H1 (cell line): ENCODE results near the gene MPV17L. TPM values are rescaled to one million over a fixed set of nuclear protein-coding genes. Genes with fewer than 3 reads are reported as not detected.
A peak's percentile ranks its signal among the peaks of the same experiment; 100 is the strongest.
"Not testable (repeated sequence)": the region's sequence is repeated elsewhere in the genome, so short reads cannot be mapped to it uniquely, and the experiment has no call there.

ENCODE experiments used
- CTCF ChIA-PET: fragments of 300-600 bp; sonication (Branson Sonifier 250); formaldehyde crosslinking; loops from one replicate; lab custom pipeline; 2021; ENCODE audit not compliant: partially characterized antibody; lab: Charles Lee
- POLR2A ChIA-PET: fragments of 300-600 bp; sonication (Branson Sonifier 250); formaldehyde crosslinking; loops from one replicate; lab custom pipeline; 2021; ENCODE audit warnings: inconsistent platforms; ENCODE audit not compliant: partially characterized antibody; lab: Charles Lee
- DNase-seq, 2 experiments: peaks; one replicate each; pipeline versions ENCODE4 v3.0.0 to v3.0.0-alpha.2; 2010 to 2022; ENCODE audit warnings: low spot score in 2 of 2, low read depth in 1 of 2, mixed read lengths in 1 of 2
- FAIRE-seq: peaks from 2 replicates; lab custom pipeline; 2011; peaks lifted over from hg19 to GRCh38; lab: Jason Lieb, UNC
- H2AFZ ChIP-seq: 2 replicates; pipeline ENCODE4 v1.8.1; 2012; ENCODE audit warnings: low read length, inconsistent platforms
- H2AK5ac ChIP-seq: 2 replicates; pipeline ENCODE4 v1.6.1; 2013; ENCODE audit warnings: low read depth, low read length
- H2BK120ac ChIP-seq: replicated peaks from 2 replicates; pipeline ENCODE3; 2013; ENCODE audit warnings: low read depth, low read length, inconsistent platforms
- H2BK12ac ChIP-seq: 2 replicates; pipeline ENCODE4 v1.6.1; 2013; ENCODE audit warnings: low read depth, low read length
- H2BK15ac ChIP-seq: 2 replicates; pipeline ENCODE4 v1.6.1; 2013; ENCODE audit warnings: low read length
- H2BK20ac ChIP-seq: 2 replicates; pipeline ENCODE4 v1.6.1; 2013; ENCODE audit warnings: low read length
- H2BK5ac ChIP-seq: 2 replicates; pipeline ENCODE4 v1.6.1; 2013; ENCODE audit warnings: low read depth, low read length
- H3K14ac ChIP-seq: 2 replicates; pipeline ENCODE4 v1.6.1; 2013; ENCODE audit warnings: inconsistent platforms; ENCODE audit not compliant: insufficient read length
- H3K18ac ChIP-seq: 2 replicates; pipeline ENCODE4 v1.6.1; 2013; ENCODE audit warnings: low read length; ENCODE audit errors: extremely low read depth
- H3K23ac ChIP-seq: 2 replicates; pipeline ENCODE4 v1.6.1; 2013; ENCODE audit warnings: inconsistent platforms; ENCODE audit not compliant: insufficient read length
- H3K23me2 ChIP-seq: 2 replicates; pipeline ENCODE4 v1.6.1; 2013; ENCODE audit warnings: low read depth, low read length
- H3K27ac ChIP-seq: 2 replicates; pipeline ENCODE4 v1.6.1; 2011; ENCODE audit warnings: low read depth, low read length, inconsistent platforms
- H3K27me3 ChIP-seq, 4 experiments: replicated peaks in 1 of 4; 1 replicate in 1 of 4; 2 replicates in 3 of 4; pipeline versions ENCODE4 v1.6.1 to v1.8.1; 2011 to 2013; ENCODE audit warnings: low read length in 3 of 4, mild to moderate bottlenecking in 3 of 4, inconsistent platforms in 2 of 4, mixed read lengths in 2 of 4, moderate library complexity in 1 of 4; ENCODE audit not compliant: control insufficient read depth in 3 of 4, insufficient read depth in 3 of 4; ENCODE audit errors: extremely low read depth in 1 of 4
- H3K36me3 ChIP-seq, 4 experiments: 2 replicates each; pipeline versions ENCODE4 v1.6.1 to v1.8.1; 2011 to 2013; ENCODE audit warnings: mild to moderate bottlenecking in 4 of 4, low read length in 3 of 4, moderate library complexity in 2 of 4, control low read depth in 1 of 4, inconsistent platforms in 1 of 4; ENCODE audit not compliant: insufficient read depth in 4 of 4, control insufficient read depth in 2 of 4
- H3K4ac ChIP-seq: replicated peaks from 2 replicates; pipeline ENCODE3; 2013; ENCODE audit warnings: low read length, low read depth, mixed read lengths, inconsistent platforms; ENCODE audit not compliant: insufficient read length
- H3K4me1 ChIP-seq, 4 experiments: replicated peaks in 1 of 4; 1 replicate in 1 of 4; 2 replicates in 3 of 4; pipeline versions ENCODE4 v1.6.1 to v1.8.1; 2011 to 2013; ENCODE audit warnings: low read length in 3 of 4, inconsistent platforms in 2 of 4, mixed read lengths in 1 of 4; ENCODE audit not compliant: insufficient read depth in 4 of 4, control insufficient read depth in 3 of 4
- H3K4me2 ChIP-seq, 2 experiments: 2 replicates each; pipeline versions ENCODE4 v1.6.1 to v1.8.1; 2011 to 2013; ENCODE audit warnings: low read depth in 2 of 2, low read length in 2 of 2, control low read depth in 1 of 2, inconsistent platforms in 1 of 2, mild to moderate bottlenecking in 1 of 2; ENCODE audit not compliant: insufficient read depth in 1 of 2
- H3K4me3 ChIP-seq, 4 experiments: fragments of 200-600, 300-600 bp in 1 of 4; sonication (generic), shearing (Covaris generic), sonication (Bioruptor Twin) in 1 of 4; 2 replicates each; pipeline versions ENCODE4 v1.5.1 to v1.8.1; 2011 to 2016; ENCODE audit warnings: low read length in 4 of 4, low read depth in 3 of 4, control low read depth in 2 of 4, inconsistent platforms in 2 of 4, mild to moderate bottlenecking in 2 of 4, mixed read lengths in 1 of 4, moderate library complexity in 1 of 4; ENCODE audit not compliant: insufficient read depth in 2 of 4; ENCODE audit errors: extremely low read depth in 1 of 4
- H3K56ac ChIP-seq: replicated peaks from 2 replicates; pipeline ENCODE3; 2013; ENCODE audit warnings: low read depth, mild to moderate bottlenecking, mixed read lengths, low read length, inconsistent platforms; ENCODE audit not compliant: insufficient read length
- H3K79me1 ChIP-seq: 2 replicates; pipeline ENCODE4 v1.6.1; 2013; ENCODE audit warnings: low read depth, low read length, control low read depth
- H3K79me2 ChIP-seq, 2 experiments: 2 replicates each; pipeline versions ENCODE4 v1.6.1 to v1.8.1; 2012 to 2013; ENCODE audit warnings: low read length in 2 of 2, mild to moderate bottlenecking in 2 of 2, inconsistent platforms in 1 of 2; ENCODE audit not compliant: insufficient read depth in 2 of 2, control insufficient read depth in 1 of 2
- H3K9ac ChIP-seq, 4 experiments: replicated peaks in 1 of 4; 1 replicate in 1 of 4; 2 replicates in 3 of 4; pipeline versions ENCODE4 v1.6.1 to v1.8.1; 2011 to 2013; ENCODE audit warnings: low read depth in 3 of 4, low read length in 3 of 4, control low read depth in 2 of 4, mild to moderate bottlenecking in 2 of 4, moderate library complexity in 2 of 4, inconsistent platforms in 1 of 4; ENCODE audit errors: extremely low read depth in 1 of 4
- H3K9me3 ChIP-seq, 2 experiments: 2 replicates each; pipeline versions ENCODE4 v1.6.1 to v1.8.1; 2012 to 2013; ENCODE audit warnings: mild to moderate bottlenecking in 2 of 2, moderate library complexity in 2 of 2, control low read depth in 1 of 2, inconsistent platforms in 1 of 2, low read depth in 1 of 2, low read length in 1 of 2, mixed read lengths in 1 of 2; ENCODE audit not compliant: insufficient read depth in 2 of 2
- H4K20me1 ChIP-seq, 2 experiments: replicated peaks in 1 of 2; 2 replicates each; pipeline versions ENCODE3 to v1.8.1; 2011 to 2013; ENCODE audit warnings: inconsistent platforms in 2 of 2, low read length in 2 of 2, mild to moderate bottlenecking in 1 of 2; ENCODE audit not compliant: insufficient read depth in 2 of 2, control insufficient read depth in 1 of 2
- H4K5ac ChIP-seq: 2 replicates; pipeline ENCODE4 v1.6.1; 2013; ENCODE audit warnings: low read length, low read depth, mixed read lengths, inconsistent platforms; ENCODE audit not compliant: insufficient read length
- H4K8ac ChIP-seq: 2 replicates; pipeline ENCODE4 v1.8.0; 2013; ENCODE audit warnings: mild to moderate bottlenecking, moderate library complexity, low read length, inconsistent platforms; ENCODE audit not compliant: insufficient read depth; ENCODE audit errors: extremely low read depth
- H4K91ac ChIP-seq: replicated peaks from 2 replicates; pipeline ENCODE3; 2013; ENCODE audit warnings: low read length, mixed read lengths, inconsistent platforms; ENCODE audit not compliant: insufficient read length
- WGBS, 2 experiments: shearing (Covaris generic) in 1 of 2; methylation state at CpG; one replicate each; pipeline versions ENCODE4 v1.1.6 to v1.1.7; 2013 to 2015; ENCODE audit warnings: low lambda C conversion rate in 2 of 2, mixed read lengths in 2 of 2, inconsistent platforms in 1 of 2, low coverage in 1 of 2, missing lambda C conversion rate in 1 of 2; ENCODE audit not compliant: insufficient replicate concordance in 2 of 2, insufficient coverage in 1 of 2, insufficient read length in 1 of 2; ENCODE audit errors: extremely low coverage in 1 of 2, missing lambda C conversion rate in 1 of 2; 5-methylcytosine and 5-hydroxymethylcytosine counted together
- polyA plus RNA-seq, 7 experiments: library from polyadenylated mRNA; depleted of rRNA in 3 of 7; stranded (reverse) in 5 of 7; unstranded in 2 of 7; fragments of >200 nt in 5 of 7; fragments of 200-250 nt in 2 of 7; gene quantifications; 1 replicate in 5 of 7; 2 replicates in 1 of 7; 4 replicates in 1 of 7; pipeline versions ENCODE4 v1.2.1 to v1.2.3, GENCODE V29; 2011 to 2013; ENCODE audit warnings: missing spikeins in 2 of 7, mixed read lengths in 2 of 7
- total RNA-seq: library from RNA; stranded (reverse); fragmentation: NEBNext Ultra II Directional; extraction: Animal tissue kit (Norgen Biotek cat#: 25700); gene quantifications from 2 replicates; pipeline ENCODE4 v1.2.1, GENCODE V29; 2021

The MPV17L gene
- total and polyA plus RNA-seq, 2 of the 8 experiments (the other 6 are each of a cell fraction or from before 2014, with no cell fraction given), result 6.7 to 8.2 TPM

DNA sequence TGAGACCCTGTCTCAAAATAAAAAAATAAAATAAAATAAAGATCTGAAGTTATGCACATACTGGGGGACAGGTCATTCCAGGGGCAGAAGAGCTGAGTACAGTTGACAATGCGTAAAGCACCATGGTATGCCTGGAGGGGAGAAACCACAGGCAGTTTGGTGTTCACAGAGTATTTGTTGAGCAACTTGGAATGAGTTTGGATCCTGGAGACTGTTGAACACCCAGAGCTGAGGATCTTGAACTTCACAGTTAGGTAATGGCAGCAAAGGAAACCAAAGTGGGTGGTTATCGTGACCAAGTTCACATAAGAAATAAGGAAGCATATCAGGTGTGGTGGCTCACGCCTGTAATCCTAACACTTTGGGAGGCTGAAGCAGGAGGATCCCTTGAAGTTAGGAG, 8.5 kb downstream of the MPV17L start:
- H3K23ac ChIP-seq, H3K18ac ChIP-seq, H2AK5ac ChIP-seq, H2BK15ac ChIP-seq, H2AFZ ChIP-seq, H3K4me3 ChIP-seq, H3K9me3 ChIP-seq, H3K4me2 ChIP-seq, H2BK12ac ChIP-seq, FAIRE-seq, H2BK20ac ChIP-seq, DNase-seq, H4K20me1 ChIP-seq, H3K27me3 ChIP-seq, H3K4ac ChIP-seq, H4K8ac ChIP-seq, H3K79me2 ChIP-seq, H4K91ac ChIP-seq, H3K14ac ChIP-seq, H3K79me1 ChIP-seq, H2BK120ac ChIP-seq, H3K23me2 ChIP-seq, H3K56ac ChIP-seq, H2BK5ac ChIP-seq, H3K27ac ChIP-seq, H3K36me3 ChIP-seq, H3K9ac ChIP-seq: not testable (repeated sequence)
- H4K5ac ChIP-seq, result peak overlapping the region; percentile 68
- CTCF ChIA-PET, result interaction anchor here (0.6 to 1.6 kb wide), 2 partner anchors 53 to 144 kb away, joined by 3 read pairs; no protein-coding TSS in a partner anchor
- 89% methylated on average over 3 of the region's 3 CpGs; no CpG with 5 or more reads in 1 of the 2 experiments for WGBS, 2 experiments
- peaks cover 0 to 11% (median 0%) of the 10 kb centered on the region in 4 experiments; a peak in 1 of 7 replicates for H3K4me1 ChIP-seq
- POLR2A ChIA-PET, result interaction anchor here (1.4 kb wide), 1 partner anchor 9 kb away, joined by 3 read pairs; no protein-coding TSS in a partner anchor
